GM11168 (cell line): Measurements from ENCODE around the gene CENPH.
"Not testable (repeated sequence)": the region's sequence is repeated elsewhere in the genome, so short reads cannot be mapped to it uniquely, and the experiment has no call there.

Experiments used
- in situ Hi-C: fragments of 300-500 bp; cut with MboI; formaldehyde crosslinking; loops from one replicate; pipeline ENCODE4 v1.12.0; 2022; ENCODE audit warnings: low sequenced_read_pairs; ENCODE audit not compliant: unreplicated experiment

The CENPH gene

DNA sequence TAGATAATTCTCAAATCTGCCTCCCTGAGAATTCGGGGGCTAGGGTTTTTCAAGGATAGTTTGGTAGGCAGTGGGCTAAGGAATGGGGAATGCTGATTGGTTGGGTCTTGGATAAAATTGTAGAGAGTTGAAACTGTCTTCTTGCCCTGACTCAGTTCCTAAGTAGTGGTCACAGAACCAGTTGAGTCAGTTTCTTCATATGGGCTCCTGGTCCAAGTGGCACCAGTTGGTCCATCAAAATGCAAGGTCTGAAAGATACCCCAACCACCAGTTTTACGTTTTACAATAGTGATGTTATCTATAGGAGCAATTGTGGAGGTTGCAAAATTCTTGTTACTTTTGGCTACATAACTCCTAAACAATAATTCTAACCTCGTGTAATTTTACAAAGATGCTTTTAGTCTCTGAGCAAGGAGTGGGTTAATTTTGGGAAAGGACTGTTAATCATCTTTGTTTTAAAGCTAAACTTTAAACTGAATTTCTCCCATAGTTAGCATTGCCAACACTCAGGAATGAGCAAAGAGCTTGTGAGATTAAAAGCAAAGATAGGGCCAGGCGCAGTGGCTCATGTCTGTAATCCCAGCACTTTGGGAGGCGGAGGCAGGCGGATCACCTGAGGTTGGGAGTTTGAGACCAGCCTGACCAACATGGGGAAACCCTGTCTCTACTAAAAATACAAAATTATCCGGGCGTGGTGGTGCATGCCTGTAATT, 53.0 kb downstream of the CENPH start:
- in situ Hi-C loops = no loop called here

GRCh38 chr5:69245031-69245430, 55.6 kb downstream of the CENPH start:
- in situ Hi-C loops = no loop called here

- in situ Hi-C loops = no loop called here
Measured at GRCh38 chr5:69248019-69248418, 58.6 kb downstream of the CENPH start.

GRCh38 chr5:69250593-69250992, 61.2 kb downstream of the CENPH start:
- in situ Hi-C loops = no loop called here

- in situ Hi-C loops = no loop called here
Measured at GRCh38 chr5:69252437-69252836, 63.1 kb downstream of the CENPH start.

DNA sequence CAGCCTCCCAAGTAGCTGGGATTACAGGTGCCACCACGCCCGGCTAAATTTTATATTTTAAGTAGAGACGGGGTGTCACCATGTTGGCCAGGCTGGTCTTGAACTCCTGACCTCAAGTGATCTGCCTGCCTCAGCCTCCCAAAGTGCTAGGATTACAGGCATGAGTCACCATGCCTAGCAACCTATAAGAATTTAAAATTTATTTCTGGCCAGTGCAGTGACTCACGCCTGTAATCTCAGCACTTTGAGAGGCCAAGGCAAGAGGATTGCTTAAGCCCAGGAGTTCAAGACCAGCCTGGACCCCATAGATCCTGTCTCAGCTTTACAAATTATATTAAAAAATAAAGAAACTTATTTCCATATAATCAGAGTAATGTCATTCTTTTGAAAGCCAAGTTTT, 66.6 kb downstream of the CENPH start:
- in situ Hi-C loops = not testable (repeated sequence)

DNA sequence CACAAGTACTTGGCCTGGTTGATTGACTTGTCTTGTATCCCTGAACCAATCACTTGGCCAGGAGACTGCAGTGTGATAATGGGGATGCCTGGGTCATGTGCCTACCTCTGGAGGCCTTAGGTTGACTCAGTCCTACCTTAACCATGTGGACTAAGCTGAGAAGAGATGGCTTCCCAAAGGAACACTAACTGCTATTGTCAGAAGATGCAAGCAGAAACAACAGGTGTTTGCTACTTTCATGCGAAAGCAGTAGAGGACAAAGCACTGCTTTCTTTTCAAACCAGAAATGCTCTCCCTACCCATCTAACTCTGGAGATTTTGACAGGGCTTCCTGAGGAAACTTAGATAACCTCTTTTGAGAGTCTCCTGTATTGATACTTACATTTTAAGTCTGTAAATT, 68.2 kb downstream of the CENPH start:
- in situ Hi-C loops = no loop called here
